ENCODE measurements around the gene GPANK1. TPM values are rescaled to one million over a fixed set of nuclear protein-coding genes. Genes with fewer than 3 reads are reported as not detected.
A peak's percentile ranks its signal among the peaks of the same experiment; 100 is the strongest.
"Not testable (repeated sequence)": the region's sequence is repeated elsewhere in the genome, so short reads cannot be mapped to it uniquely, and the experiment has no call there.

GPANK1 gene
- 11.9 and 12.9 TPM in 2 replicates for total RNA-seq

- peak; percentile 97 for DNase-seq
Observed at GRCh38 chr6:31664790-31665500, at the start of gene GPANK1. Gene GPANK1, minus strand, starts transcription at chr6:31664997. Its CDS starts 519 bp downstream, at chr6:31664478.

DNA sequence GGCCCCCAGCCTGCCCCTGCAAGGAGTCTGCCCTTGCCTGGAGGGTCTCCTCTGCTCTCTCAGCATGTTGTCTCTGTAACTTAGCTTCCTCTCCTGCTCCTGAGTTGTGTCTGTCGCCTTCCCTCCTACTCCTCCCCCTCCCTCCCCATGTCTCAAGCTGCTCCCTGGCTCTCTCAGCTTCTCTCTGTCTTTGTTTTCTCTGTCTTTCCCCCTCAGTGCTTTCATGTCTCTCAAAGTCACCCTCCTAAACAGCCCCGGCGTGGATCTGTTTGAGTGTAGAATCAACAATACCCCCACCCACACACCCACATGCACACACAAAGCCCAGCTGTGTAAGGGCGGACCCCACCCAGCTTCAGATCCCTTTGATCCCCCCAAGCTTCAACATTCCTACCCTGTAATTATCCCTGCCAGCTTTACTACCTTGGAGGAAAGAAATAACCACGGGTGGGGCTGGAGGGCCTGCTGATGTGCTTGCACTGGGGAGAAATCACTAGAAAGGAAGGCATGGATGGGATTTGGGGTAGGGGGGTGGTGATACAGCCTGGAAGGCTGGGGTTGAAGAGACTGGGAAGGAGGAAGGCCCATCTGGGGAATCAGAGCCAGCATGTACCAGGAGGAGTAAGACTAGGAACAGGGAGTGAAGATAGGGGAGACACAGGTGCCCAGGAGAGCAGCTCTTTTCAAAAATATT is 49.3 kb upstream of the GPANK1 start:
- DNase-seq: no peak

- DNase-seq: no peak
Observed at GRCh38 chr6:31713465-31713864, 48.7 kb upstream of the GPANK1 start.

- no peak for DNase-seq
Observed at GRCh38 chr6:31712296-31712695, 47.5 kb upstream of the GPANK1 start.

- DNase-seq: no peak
Observed at GRCh38 chr6:31711233-31711632, 46.4 kb upstream of the GPANK1 start.

GRCh38 chr6:31710523-31711219 is 45.9 kb upstream of the GPANK1 start:
- DNase-seq: no peak

GRCh38 chr6:31709157-31709556 is 44.4 kb upstream of the GPANK1 start:
- not testable (repeated sequence) for DNase-seq

- no peak for DNase-seq
Observed at GRCh38 chr6:31708224-31708623, 43.4 kb upstream of the GPANK1 start.

DNA sequence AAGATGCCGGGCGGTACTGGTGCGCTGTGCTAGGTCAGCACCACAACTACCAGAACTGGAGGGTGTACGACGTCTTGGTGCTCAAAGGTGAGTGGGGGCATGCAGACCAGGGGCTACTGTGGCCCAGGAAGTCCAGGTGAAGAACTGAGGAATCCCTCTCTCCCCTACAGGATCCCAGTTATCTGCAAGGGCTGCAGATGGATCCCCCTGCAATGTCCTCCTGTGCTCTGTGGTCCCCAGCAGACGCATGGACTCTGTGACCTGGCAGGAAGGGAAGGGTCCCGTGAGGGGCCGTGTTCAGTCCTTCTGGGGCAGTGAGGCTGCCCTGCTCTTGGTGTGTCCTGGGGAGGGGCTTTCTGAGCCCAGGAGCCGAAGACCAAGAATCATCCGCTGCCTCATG is 42.9 kb upstream of the GPANK1 start:
- no peak for DNase-seq

DNA sequence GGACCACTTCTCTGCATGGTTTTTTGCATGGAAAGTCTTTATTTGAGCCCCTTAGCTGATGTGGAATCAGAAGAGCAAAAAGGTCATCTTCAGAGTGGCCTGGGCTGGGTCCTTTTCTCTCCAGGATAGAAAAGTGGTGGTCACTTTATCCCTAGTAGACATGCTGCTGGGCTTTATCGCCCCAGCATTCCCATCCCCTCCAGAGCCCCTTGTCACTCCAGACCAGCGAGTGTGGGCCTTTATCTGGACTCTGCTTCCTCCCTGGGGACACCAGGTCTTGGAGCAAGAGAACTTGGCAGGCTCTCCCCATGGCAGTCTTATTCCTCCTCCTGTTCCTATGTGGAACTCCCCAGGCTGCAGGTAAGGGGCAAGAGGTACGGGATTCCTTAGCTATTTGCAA is 41.8 kb upstream of the GPANK1 start, which contains the start of gene LY6G6F:
Gene LY6G6F (plus strand): TSS at position 268 of the 400 bp plus-strand sequence. CDS start 41 bp downstream, at position 309.
- DNase-seq: no peak

- no peak for DNase-seq
Observed at GRCh38 chr6:31705931-31706330, 41.1 kb upstream of the GPANK1 start.

GRCh38 chr6:31702819-31703716 is 38.3 kb upstream of the GPANK1 start, which contains the start of gene ABHD16A:
Gene ABHD16A, minus strand, starts transcription at chr6:31703324. Its CDS starts 43 bp downstream, at chr6:31703281.
- peak; percentile 99 for DNase-seq

DNA sequence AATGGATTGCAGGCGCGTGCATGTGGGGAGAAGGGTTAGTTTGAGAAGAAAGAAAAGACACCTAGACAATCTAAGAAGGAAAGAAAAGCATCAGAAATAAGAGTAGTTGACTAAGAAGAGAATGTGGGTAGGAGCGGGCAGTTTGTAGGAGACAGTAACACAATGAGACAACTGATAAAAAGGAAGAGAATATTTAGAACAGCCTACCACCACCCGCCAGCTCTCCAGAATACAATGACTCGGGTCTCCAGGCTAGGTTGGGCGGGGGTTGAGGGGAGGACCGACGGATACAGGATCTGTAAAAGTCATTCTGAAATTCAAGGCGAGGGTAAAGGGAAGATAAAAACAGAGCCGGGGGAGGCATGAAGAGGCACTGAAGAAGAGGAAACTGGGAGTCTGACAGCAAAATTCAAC is 37.6 kb upstream of the GPANK1 start:
- DNase-seq: peak; percentile 50

GRCh38 chr6:31701666-31702404 is 37.0 kb upstream of the GPANK1 start:
- peak; percentile 37 for DNase-seq

- no peak for DNase-seq
Observed at GRCh38 chr6:31700740-31701401, 36.1 kb upstream of the GPANK1 start.

DNA sequence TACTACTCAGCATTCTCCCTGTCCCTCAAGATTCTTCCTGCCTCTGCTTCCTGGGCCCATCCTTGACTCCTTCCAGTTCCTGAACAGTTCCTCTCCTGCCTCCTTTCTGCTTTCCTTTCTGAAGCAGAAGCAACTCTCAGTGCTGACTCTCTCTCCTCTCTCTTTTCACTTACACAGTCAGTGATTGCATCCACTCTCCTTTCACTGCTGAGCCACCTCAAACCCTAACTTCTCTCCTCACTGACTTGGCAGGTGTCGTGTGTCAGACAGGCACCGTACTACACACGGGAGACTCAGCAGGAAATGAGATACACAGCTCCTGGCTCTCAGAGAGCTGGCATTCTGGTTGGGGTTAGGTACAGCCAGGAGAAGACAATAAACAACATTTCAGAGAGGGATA is 32.8 kb upstream of the GPANK1 start:
- no peak for DNase-seq

DNA sequence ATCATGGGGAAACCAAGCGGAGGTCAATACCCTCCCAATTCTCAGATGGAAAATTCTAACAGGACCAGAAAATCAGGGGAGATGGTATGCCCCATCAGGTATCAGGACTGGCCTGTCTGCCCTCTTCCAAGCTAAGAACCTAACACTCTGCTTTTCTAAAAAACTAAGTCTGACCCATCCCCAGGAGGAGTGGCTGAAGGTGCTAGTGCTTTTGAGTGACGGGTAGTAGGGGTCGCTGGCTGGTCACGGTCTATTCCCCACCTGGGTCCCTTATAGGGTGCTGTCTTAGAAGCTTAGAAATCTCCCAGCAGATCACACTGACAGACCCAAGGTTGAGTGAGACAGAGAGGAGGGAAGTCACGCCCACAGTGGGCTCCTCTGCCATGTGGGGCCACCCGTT is 28.7 kb upstream of the GPANK1 start:
- no peak for DNase-seq

GRCh38 chr6:31692886-31693285 is 28.1 kb upstream of the GPANK1 start:
- no peak for DNase-seq

GRCh38 chr6:31692353-31692752 is 27.6 kb upstream of the GPANK1 start:
- no peak for DNase-seq

GRCh38 chr6:31691564-31692108 is 26.8 kb upstream of the GPANK1 start:
- DNase-seq: no peak

DNA sequence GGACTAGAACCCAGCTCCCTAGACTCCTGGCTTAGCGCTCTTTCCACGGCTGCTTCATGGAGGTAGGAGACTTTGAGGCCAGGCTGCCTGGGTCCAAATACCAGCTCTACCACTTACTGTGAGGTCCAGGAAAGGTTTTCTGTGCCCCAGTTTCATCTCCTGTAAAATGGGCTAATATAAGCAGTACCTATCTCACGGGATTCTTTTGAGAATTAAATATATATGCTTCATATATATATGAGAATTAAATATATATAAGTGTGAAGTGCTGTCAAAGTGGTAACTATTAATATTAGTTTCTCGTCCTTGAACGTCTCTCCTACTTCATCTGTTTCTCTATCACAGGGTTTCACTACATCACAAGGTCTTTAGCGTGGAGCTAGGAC is 26.3 kb upstream of the GPANK1 start:
- DNase-seq: no peak
